IPS-11a (cell line): ENCODE measurements around the gene GATAD2A.

Experiments used
- H3K4me3 ChIP-seq: one replicate; pipeline ENCODE4 v1.5.1; 2013; ENCODE audit warnings: low read depth, low read length, control low read depth

The GATAD2A gene

GRCh38 chr19:19542507-19542906, 137.0 kb downstream of the GATAD2A start:
- H3K4me3 ChIP-seq: no peak overlapping the region

- H3K4me3 ChIP-seq: no peak overlapping the region
Observed at GRCh38 chr19:19543101-19543500, 137.6 kb downstream of the GATAD2A start.

- H3K4me3 ChIP-seq: no peak overlapping the region
Observed at GRCh38 chr19:19543640-19544039, 138.2 kb downstream of the GATAD2A start.

GRCh38 chr19:19544257-19544953, 138.9 kb downstream of the GATAD2A start:
- H3K4me3 ChIP-seq: no peak overlapping the region

GRCh38 chr19:19544954-19545591, 139.6 kb downstream of the GATAD2A start:
- no peak overlapping the region for H3K4me3 ChIP-seq

- no peak overlapping the region for H3K4me3 ChIP-seq
Observed at GRCh38 chr19:19545707-19546106, 140.2 kb downstream of the GATAD2A start.

GRCh38 chr19:19546751-19547162, 141.3 kb downstream of the GATAD2A start:
- no peak overlapping the region for H3K4me3 ChIP-seq

- no peak overlapping the region for H3K4me3 ChIP-seq
Observed at GRCh38 chr19:19547674-19548336, 142.3 kb downstream of the GATAD2A start.

GRCh38 chr19:19548915-19549759, 143.7 kb downstream of the GATAD2A start:
- H3K4me3 ChIP-seq: no peak overlapping the region

GRCh38 chr19:19549804-19550464, 144.5 kb downstream of the GATAD2A start:
- H3K4me3 ChIP-seq: no peak overlapping the region

GRCh38 chr19:19550485-19550929, 145.0 kb downstream of the GATAD2A start:
- H3K4me3 ChIP-seq: no peak overlapping the region

- H3K4me3 ChIP-seq: no peak overlapping the region
Observed at GRCh38 chr19:19550972-19551852, 145.7 kb downstream of the GATAD2A start.

GRCh38 chr19:19551853-19552192, 146.3 kb downstream of the GATAD2A start:
- H3K4me3 ChIP-seq: no peak overlapping the region

- no peak overlapping the region for H3K4me3 ChIP-seq
Observed at GRCh38 chr19:19552798-19553197, 147.3 kb downstream of the GATAD2A start.

- H3K4me3 ChIP-seq: no peak overlapping the region
Observed at GRCh38 chr19:19553670-19554069, 148.2 kb downstream of the GATAD2A start.

- H3K4me3 ChIP-seq: no peak overlapping the region
Observed at GRCh38 chr19:19554074-19555023, 148.9 kb downstream of the GATAD2A start.

- H3K4me3 ChIP-seq: no peak overlapping the region
Observed at GRCh38 chr19:19558055-19558454, 152.6 kb downstream of the GATAD2A start.
